PC-9 (cell line): ENCODE results near the gene AGPAT3.

ENCODE experiments used
- EZH2 ChIP-seq: fragments of 200-600 bp; sonication (generic); IDR thresholded peaks from 2 replicates; pipeline ENCODE4 v1.8.0; 2017; ENCODE audit warnings: antibody characterized with exemption, low read depth
- TF ChIP-seq, protein P1 (sequence below): fragments of 200-600 bp; sonication (generic); conservative IDR thresholded peaks from 2 replicates; pipeline ENCODE4 v1.6.1; 2017; ENCODE audit warnings: mixed run types, antibody characterized with exemption, mild to moderate bottlenecking, moderate library complexity

DNA sequence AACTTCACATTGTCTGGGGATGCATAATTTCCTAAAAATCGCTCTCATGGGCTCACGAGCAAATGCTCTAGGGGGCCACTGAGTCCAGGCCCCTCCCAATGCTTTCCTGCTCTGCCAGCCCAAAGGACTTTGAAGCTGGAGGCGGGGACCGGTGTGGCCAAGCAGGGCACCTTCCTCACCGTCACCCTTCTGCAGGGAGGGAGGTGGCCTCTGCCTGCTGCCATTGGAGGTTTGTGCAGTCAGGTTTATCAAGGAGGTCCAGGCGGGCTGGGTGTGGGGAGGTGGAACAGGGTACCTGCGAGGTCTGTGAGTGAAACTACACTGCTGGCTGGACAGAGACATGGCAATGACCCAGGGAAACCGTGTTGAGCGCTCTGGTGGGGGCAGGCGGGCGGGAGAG is 89.0 kb downstream of the AGPAT3 start:
- TF ChIP-seq, protein P1, sequence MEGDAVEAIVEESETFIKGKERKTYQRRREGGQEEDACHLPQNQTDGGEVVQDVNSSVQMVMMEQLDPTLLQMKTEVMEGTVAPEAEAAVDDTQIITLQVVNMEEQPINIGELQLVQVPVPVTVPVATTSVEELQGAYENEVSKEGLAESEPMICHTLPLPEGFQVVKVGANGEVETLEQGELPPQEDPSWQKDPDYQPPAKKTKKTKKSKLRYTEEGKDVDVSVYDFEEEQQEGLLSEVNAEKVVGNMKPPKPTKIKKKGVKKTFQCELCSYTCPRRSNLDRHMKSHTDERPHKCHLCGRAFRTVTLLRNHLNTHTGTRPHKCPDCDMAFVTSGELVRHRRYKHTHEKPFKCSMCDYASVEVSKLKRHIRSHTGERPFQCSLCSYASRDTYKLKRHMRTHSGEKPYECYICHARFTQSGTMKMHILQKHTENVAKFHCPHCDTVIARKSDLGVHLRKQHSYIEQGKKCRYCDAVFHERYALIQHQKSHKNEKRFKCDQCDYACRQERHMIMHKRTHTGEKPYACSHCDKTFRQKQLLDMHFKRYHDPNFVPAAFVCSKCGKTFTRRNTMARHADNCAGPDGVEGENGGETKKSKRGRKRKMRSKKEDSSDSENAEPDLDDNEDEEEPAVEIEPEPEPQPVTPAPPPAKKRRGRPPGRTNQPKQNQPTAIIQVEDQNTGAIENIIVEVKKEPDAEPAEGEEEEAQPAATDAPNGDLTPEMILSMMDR = no peak
- no peak for TF ChIP-seq EZH2
